Measurements from ENCODE around the gene GLOD5.
A peak's percentile ranks its signal among the peaks of the same experiment; 100 is the strongest.

The GLOD5 gene

GRCh38 chrX:48779399-48779798 is 17.9 kb downstream of the GLOD5 start:
- H3K9me3 Mint-ChIP-seq = no peaks in the 10 kb centered on the region
- H3K36me3 Mint-ChIP-seq (ENCODE audit: low read depth) = no peaks in the 10 kb centered on the region
- no peak for DNase-seq (ENCODE audit: low spot score)
- peaks cover 16% of the 10 kb centered on the region for H3K27me3 Mint-ChIP-seq (ENCODE audit: low read depth)
- no peaks in the 10 kb centered on the region for H3K4me1 Mint-ChIP-seq (ENCODE audit: low read depth)
- H3K27ac Mint-ChIP-seq = no peak overlapping the region
- no peak overlapping the region for H3K4me3 Mint-ChIP-seq

- Mint-ChIP-seq H3K27ac (no peak overlapping the region), H3K9me3 (no peaks in the 10 kb centered on the region), H3K4me1 (ENCODE audit: low read depth) (no peaks in the 10 kb centered on the region), H3K4me3 (no peak overlapping the region), H3K27me3 (ENCODE audit: low read depth) (peaks cover 16% of the 10 kb centered on the region), H3K36me3 (ENCODE audit: low read depth) (no peaks in the 10 kb centered on the region)
- DNase-seq (ENCODE audit: low spot score) = no peak
These were observed 20.2 kb downstream of the GLOD5 start for GRCh38 chrX:48781705-48782104.

- Mint-ChIP-seq H3K9me3 (no peaks in the 10 kb centered on the region), H3K27ac (no peak overlapping the region), H3K27me3 (ENCODE audit: low read depth) (peaks cover 13% of the 10 kb centered on the region), H3K36me3 (ENCODE audit: low read depth) (no peaks in the 10 kb centered on the region), H3K4me3 (no peak overlapping the region), H3K4me1 (ENCODE audit: low read depth) (no peaks in the 10 kb centered on the region)
- no peak for DNase-seq (ENCODE audit: low spot score)
These were observed 20.7 kb downstream of the GLOD5 start for GRCh38 chrX:48782216-48782615.

- no peaks in the 10 kb centered on the region for H3K9me3 Mint-ChIP-seq
These were observed 21.2 kb downstream of the GLOD5 start for GRCh38 chrX:48782795-48783194.

GRCh38 chrX:48784726-48785125 is 23.2 kb downstream of the GLOD5 start:
- H3K4me3 Mint-ChIP-seq = no peak overlapping the region
- no peaks in the 10 kb centered on the region for H3K9me3 Mint-ChIP-seq
- no peak for DNase-seq (ENCODE audit: low spot score)
- peaks cover 12% of the 10 kb centered on the region for H3K27me3 Mint-ChIP-seq (ENCODE audit: low read depth)
- H3K4me1 Mint-ChIP-seq (ENCODE audit: low read depth) = peaks cover 13% of the 10 kb centered on the region
- H3K36me3 Mint-ChIP-seq (ENCODE audit: low read depth) = no peaks in the 10 kb centered on the region
- H3K27ac Mint-ChIP-seq = no peak overlapping the region

More at GRCh38 chrX:48782795-48783194, 21.2 kb downstream of the GLOD5 start:
- Mint-ChIP-seq H3K36me3 (ENCODE audit: low read depth) (no peaks in the 10 kb centered on the region), H3K27ac (no peak overlapping the region), H3K4me1 (ENCODE audit: low read depth) (no peaks in the 10 kb centered on the region), H3K4me3 (no peak overlapping the region), H3K27me3 (ENCODE audit: low read depth) (peaks cover 12% of the 10 kb centered on the region)
- no peak for DNase-seq (ENCODE audit: low spot score)

- no peak overlapping the region for H3K4me3 Mint-ChIP-seq
- no peaks in the 10 kb centered on the region for H3K9me3 Mint-ChIP-seq
- no peak for DNase-seq (ENCODE audit: low spot score)
- H3K36me3 Mint-ChIP-seq (ENCODE audit: low read depth) = no peaks in the 10 kb centered on the region
- no peak overlapping the region for H3K27ac Mint-ChIP-seq
- peaks cover 14% of the 10 kb centered on the region for H3K27me3 Mint-ChIP-seq (ENCODE audit: low read depth)
- H3K4me1 Mint-ChIP-seq (ENCODE audit: low read depth) = peaks cover 16% of the 10 kb centered on the region
These were observed 23.6 kb downstream of the GLOD5 start for GRCh38 chrX:48785186-48785539.

GRCh38 chrX:48785540-48786214 is 24.1 kb downstream of the GLOD5 start:
- no peak for DNase-seq (ENCODE audit: low spot score)
- no peak overlapping the region for H3K27ac Mint-ChIP-seq
- peaks cover 19% of the 10 kb centered on the region for H3K4me1 Mint-ChIP-seq (ENCODE audit: low read depth)
- H3K27me3 Mint-ChIP-seq (ENCODE audit: low read depth) = peaks cover 14% of the 10 kb centered on the region
- H3K4me3 Mint-ChIP-seq = no peak overlapping the region
- H3K9me3 Mint-ChIP-seq = no peaks in the 10 kb centered on the region
- H3K36me3 Mint-ChIP-seq (ENCODE audit: low read depth) = no peaks in the 10 kb centered on the region

- H3K27me3 Mint-ChIP-seq (ENCODE audit: low read depth) = peaks cover 14% of the 10 kb centered on the region
- no peak within 1 kb of the TSS for H3K27ac Mint-ChIP-seq
- H3K9me3 Mint-ChIP-seq = no peaks in the 10 kb centered on the region
- no peak within 1 kb of the TSS for H3K4me3 Mint-ChIP-seq
- H3K4me1 Mint-ChIP-seq (ENCODE audit: low read depth) = peaks cover 19% of the 10 kb centered on the region
- no peak for DNase-seq (ENCODE audit: low spot score)
- H3K36me3 Mint-ChIP-seq (ENCODE audit: low read depth) = no peaks in the 10 kb centered on the region
These were observed 24.8 kb downstream of the GLOD5 start, which contains the start of gene GATA1 for GRCh38 chrX:48786341-48786800. Gene GATA1 (plus strand): TSS chrX:48786590. CDS start chrX:48791110, 4,520 bp downstream.

GRCh38 chrX:48786825-48787504 is 25.4 kb downstream of the GLOD5 start:
- Mint-ChIP-seq H3K4me3 (no peak overlapping the region), H3K27me3 (ENCODE audit: low read depth) (peaks cover 14% of the 10 kb centered on the region)
- DNase-seq (ENCODE audit: low spot score) = no peak

GRCh38 chrX:48787505-48788443 is 26.2 kb downstream of the GLOD5 start:
- no peaks in the 10 kb centered on the region for H3K9me3 Mint-ChIP-seq
- peaks cover 19% of the 10 kb centered on the region for H3K4me1 Mint-ChIP-seq (ENCODE audit: low read depth)
- no peaks in the 10 kb centered on the region for H3K36me3 Mint-ChIP-seq (ENCODE audit: low read depth)
- peaks cover 14% of the 10 kb centered on the region for H3K27me3 Mint-ChIP-seq (ENCODE audit: low read depth)
- no peak for DNase-seq (ENCODE audit: low spot score)
- H3K4me3 Mint-ChIP-seq = no peak overlapping the region
- peak overlapping the region; percentile 18 for H3K27ac Mint-ChIP-seq

More at GRCh38 chrX:48786825-48787504, 25.4 kb downstream of the GLOD5 start:
- Mint-ChIP-seq H3K9me3 (no peaks in the 10 kb centered on the region), H3K4me1 (ENCODE audit: low read depth) (peaks cover 19% of the 10 kb centered on the region), H3K36me3 (ENCODE audit: low read depth) (no peaks in the 10 kb centered on the region), H3K27ac (no peak overlapping the region)

- peaks cover 21% of the 10 kb centered on the region for H3K4me1 Mint-ChIP-seq (ENCODE audit: low read depth)
- H3K9me3 Mint-ChIP-seq = no peaks in the 10 kb centered on the region
- peak overlapping the region; percentile 42 for H3K4me3 Mint-ChIP-seq
- no peaks in the 10 kb centered on the region for H3K36me3 Mint-ChIP-seq (ENCODE audit: low read depth)
- DNase-seq (ENCODE audit: low spot score) = no peak
- H3K27ac Mint-ChIP-seq = peak overlapping the region; percentile 13
- H3K27me3 Mint-ChIP-seq (ENCODE audit: low read depth) = peaks cover 14% of the 10 kb centered on the region
These were observed 28.0 kb downstream of the GLOD5 start for GRCh38 chrX:48789366-48790220.

- Mint-ChIP-seq H3K36me3 (ENCODE audit: low read depth) (no peaks in the 10 kb centered on the region), H3K4me3 (no peak overlapping the region), H3K27me3 (ENCODE audit: low read depth) (peaks cover 14% of the 10 kb centered on the region), H3K4me1 (ENCODE audit: low read depth) (peaks cover 21% of the 10 kb centered on the region), H3K9me3 (no peaks in the 10 kb centered on the region), H3K27ac (no peak overlapping the region)
- DNase-seq (ENCODE audit: low spot score) = no peak
These were observed 28.9 kb downstream of the GLOD5 start for GRCh38 chrX:48790477-48790876.
